Hematopoietic multipotent progenitor cell treated with erythropoietin and hydrocortisone succinate and interleukin-3 and kit ligand, for 4 days (in vitro differentiated cells): ENCODE results near the gene ASMT.
A peak's percentile ranks its signal among the peaks of the same experiment; 100 is the strongest.
"Not testable (repeated sequence)": the region's sequence is repeated elsewhere in the genome, so short reads cannot be mapped to it uniquely, and the experiment has no call there.

Experiments used
- DNase-seq: peaks from one replicate; pipeline ENCODE4 v3.0.0-alpha.2; 2015

The ASMT gene

GRCh38 chrX:1656379-1656778 is 41.5 kb downstream of the ASMT start:
- DNase-seq, result no peak

DNA sequence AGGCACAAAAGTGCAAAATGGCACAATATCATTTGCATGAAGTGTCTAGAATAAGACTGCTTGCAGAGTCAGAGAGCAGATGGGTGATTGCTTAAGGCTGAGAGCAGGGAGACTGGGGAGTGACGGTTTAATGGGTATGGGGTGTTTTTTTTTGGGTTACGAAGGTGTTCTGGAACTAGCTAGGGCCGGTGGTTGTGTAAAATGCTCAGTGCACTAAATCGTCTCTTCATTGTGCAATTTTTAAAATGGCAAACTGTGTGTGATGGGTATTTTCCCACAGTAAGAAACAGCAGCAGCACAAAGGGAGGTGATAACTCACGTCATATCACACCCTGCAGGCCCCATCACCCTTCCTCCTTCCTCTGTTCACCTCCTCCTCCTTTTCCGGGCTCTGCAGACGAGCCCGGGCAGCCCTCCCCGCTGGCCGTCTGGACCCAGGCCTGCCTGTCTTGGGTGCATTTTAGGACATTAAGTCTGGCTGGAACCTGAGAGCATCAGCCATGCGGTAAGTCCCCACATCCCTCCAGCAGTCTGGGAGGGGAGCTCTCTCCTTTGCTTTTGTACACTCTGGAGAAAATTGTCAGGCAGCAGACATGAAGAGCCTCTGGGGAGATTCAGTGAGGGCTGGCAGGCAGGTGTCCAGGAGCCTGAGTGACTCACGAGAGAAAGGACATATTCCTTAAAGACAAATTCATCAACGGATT is 42.7 kb downstream of the ASMT start:
- DNase-seq, result peak; percentile 84

- DNase-seq, result peak; percentile 49
Measured at GRCh38 chrX:1658071-1658491, 43.2 kb downstream of the ASMT start.

- no peak for DNase-seq
Measured at GRCh38 chrX:1659664-1660461, 45.0 kb downstream of the ASMT start.

GRCh38 chrX:1661048-1661921 is 46.4 kb downstream of the ASMT start:
- peak; percentile 82 for DNase-seq

DNA sequence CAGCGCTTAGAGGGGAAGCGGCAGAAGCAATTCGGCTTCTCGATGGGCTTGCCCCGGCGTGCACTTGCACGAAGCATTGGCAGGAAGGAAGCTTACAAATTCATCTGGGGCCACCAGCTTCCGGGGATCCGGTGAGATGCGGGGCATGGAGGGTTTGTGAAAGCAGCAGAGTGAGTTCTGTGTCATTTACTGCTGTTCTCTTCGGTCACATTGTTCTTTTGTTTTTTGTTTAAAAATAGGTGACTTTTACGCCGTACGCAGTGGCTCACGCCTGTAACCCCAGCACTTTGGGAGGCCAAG is 47.0 kb downstream of the ASMT start:
- DNase-seq, result no peak

DNA sequence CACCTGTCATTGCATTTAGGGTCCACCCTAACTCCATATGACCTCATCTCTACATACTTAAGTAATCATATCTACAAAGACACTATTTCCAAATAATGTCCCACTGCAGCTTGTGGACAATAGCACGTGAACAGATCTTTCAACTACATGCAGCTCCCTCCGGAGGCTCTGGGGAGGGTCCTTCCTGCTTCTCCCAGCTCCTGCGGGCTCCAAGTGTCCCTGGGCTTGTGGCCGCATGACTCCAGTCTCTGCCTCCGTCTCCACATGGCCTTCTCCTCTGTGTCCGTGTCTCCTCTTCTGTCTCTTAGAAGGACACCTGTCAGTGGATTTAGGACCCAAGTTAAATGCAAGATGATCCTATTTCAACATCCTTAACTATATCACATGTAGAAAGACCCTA is 52.7 kb downstream of the ASMT start:
- no peak for DNase-seq

GRCh38 chrX:1673337-1673736 is 58.5 kb downstream of the ASMT start:
- DNase-seq, result peak; percentile 64

- no peak for DNase-seq
Measured at GRCh38 chrX:1676866-1677265, 62.0 kb downstream of the ASMT start.

GRCh38 chrX:1679238-1679637 is 64.4 kb downstream of the ASMT start:
- peak; percentile 42 for DNase-seq

DNA sequence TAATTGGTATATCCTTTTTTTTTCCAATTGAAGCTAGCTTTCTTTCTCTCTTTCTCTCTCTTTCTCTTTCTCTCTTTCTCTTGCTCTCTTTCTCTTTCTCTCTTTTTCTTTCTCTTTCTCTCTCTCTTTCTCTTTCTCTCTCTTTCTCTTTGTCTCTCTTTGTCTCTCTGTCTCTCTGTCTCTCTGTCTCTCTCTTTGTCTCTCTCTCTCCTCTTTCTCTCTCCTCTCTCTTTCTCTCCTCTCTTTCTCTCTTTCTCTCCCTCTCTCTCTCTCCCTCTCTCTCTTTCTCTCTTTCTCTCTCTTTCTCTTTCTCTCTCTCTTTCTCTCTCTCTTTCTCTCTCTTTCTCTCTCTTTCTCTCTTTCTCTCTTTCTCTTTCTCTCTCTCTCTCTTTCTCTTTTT is 66.6 kb downstream of the ASMT start:
- no peak for DNase-seq

DNA sequence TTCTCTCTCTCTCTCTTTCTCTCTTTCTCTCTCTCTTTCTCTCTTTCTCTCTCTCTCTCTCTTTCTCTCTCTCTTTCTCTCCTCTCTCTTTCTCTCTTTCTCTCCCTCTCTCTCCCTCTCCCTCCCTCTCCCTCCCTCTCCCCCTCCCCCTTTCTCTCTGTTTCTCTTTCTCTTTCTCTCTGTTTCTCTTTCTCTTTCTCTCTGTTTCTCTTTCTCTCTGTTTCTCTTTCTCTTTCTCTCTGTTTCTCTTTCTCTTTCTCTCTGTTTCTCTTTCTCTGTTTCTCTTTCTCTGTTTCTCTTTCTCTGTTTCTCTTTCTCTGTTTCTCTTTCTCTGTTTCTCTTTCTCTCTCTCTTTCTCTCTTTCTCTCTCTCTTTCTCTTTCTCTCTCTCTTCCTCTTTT is 67.0 kb downstream of the ASMT start:
- DNase-seq, result not testable (repeated sequence)

DNA sequence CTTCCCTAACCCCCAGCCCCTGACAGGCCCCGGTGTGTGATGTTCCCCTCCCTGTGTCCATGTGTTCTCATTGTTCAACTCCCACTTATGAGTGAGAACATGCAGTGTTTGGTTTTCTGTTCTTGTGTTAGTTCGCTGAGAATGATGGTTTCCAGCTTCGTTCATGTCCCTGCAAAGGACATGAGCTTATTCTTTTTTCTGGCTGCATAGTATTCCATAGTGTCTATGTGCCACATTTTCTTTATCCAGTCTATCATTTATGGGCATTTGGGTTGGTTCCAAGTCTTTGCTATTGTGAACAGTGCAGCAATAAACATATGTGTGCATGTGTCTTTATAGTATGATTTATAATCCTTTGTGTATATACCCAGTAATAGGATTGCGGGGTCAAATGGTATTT is 67.6 kb downstream of the ASMT start:
- DNase-seq, result not testable (repeated sequence)

- DNase-seq, result not testable (repeated sequence)
Measured at GRCh38 chrX:1684883-1685282, 70.0 kb downstream of the ASMT start.

GRCh38 chrX:1685444-1685880 is 70.6 kb downstream of the ASMT start:
- not testable (repeated sequence) for DNase-seq

DNA sequence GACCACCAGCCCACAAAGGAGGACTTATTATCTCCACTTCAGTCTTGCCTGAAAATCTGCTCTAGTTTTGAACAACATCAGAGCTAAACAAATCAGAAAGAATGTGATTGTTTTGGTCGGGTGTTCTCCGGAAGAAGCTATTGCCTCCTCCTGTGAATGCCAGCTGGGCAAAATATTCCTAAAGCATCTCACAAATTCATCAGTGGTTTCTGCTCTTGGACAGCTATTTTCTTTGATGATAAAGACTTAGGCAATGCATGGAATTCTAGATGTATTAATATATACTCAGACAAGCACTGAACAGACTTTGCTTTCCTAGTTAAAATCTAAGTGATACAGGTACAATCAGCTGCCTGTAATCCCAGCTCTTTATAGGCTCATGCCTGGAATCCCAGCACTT is 71.8 kb downstream of the ASMT start:
- DNase-seq, result no peak
